ENCODE data around the gene SLC15A2.

DNA sequence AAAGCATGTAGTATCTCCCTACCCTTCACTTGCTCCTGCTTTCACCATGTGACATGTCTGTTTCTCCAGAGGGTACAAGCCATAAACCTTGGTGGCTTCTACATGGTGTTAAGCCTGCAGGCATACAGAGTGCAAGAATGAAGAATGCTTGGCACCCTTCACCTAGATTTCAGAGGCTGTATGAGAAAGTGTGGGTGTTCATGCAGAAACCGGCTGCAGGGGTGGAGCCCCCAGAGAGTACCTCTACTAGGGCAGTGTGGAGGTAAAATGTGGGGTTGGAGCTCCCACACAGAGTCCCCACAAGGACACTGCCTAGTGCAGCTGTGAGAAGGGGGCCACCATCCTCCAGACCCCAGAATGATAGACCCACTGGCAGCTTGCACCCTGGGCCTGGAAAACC, 32.2 kb downstream of the SLC15A2 start:
- TF ChIP-seq, protein P1, sequence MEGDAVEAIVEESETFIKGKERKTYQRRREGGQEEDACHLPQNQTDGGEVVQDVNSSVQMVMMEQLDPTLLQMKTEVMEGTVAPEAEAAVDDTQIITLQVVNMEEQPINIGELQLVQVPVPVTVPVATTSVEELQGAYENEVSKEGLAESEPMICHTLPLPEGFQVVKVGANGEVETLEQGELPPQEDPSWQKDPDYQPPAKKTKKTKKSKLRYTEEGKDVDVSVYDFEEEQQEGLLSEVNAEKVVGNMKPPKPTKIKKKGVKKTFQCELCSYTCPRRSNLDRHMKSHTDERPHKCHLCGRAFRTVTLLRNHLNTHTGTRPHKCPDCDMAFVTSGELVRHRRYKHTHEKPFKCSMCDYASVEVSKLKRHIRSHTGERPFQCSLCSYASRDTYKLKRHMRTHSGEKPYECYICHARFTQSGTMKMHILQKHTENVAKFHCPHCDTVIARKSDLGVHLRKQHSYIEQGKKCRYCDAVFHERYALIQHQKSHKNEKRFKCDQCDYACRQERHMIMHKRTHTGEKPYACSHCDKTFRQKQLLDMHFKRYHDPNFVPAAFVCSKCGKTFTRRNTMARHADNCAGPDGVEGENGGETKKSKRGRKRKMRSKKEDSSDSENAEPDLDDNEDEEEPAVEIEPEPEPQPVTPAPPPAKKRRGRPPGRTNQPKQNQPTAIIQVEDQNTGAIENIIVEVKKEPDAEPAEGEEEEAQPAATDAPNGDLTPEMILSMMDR (IDR thresholded peaks at IDR 0.05) = no peak
- TF ChIP-seq ZFX (IDR thresholded peaks at IDR 0.05; ENCODE audit: borderline replicate concordance) = no peak

Measured in 22Rv1 (cell line).